Skeletal muscle cell (primary cell): Measurements from ENCODE around the gene HBG2.
"Not testable (repeated sequence)": the region's sequence is repeated elsewhere in the genome, so short reads cannot be mapped to it uniquely, and the experiment has no call there.

Source experiments
- DNase-seq: peaks from one replicate; pipeline ENCODE4 v3.0.0-alpha.2; 2010; ENCODE audit warnings: low read depth
- H3K4me3 ChIP-seq: 2 replicates; pipeline ENCODE4 v1.5.1; 2011; ENCODE audit warnings: low read depth, mild to moderate bottlenecking, control low read depth, low read length, moderate library complexity

The HBG2 gene

GRCh38 chr11:5283882-5284281, 29.3 kb upstream of the HBG2 start:
- DNase-seq = no peak
- H3K4me3 ChIP-seq = no peak overlapping the region

DNA sequence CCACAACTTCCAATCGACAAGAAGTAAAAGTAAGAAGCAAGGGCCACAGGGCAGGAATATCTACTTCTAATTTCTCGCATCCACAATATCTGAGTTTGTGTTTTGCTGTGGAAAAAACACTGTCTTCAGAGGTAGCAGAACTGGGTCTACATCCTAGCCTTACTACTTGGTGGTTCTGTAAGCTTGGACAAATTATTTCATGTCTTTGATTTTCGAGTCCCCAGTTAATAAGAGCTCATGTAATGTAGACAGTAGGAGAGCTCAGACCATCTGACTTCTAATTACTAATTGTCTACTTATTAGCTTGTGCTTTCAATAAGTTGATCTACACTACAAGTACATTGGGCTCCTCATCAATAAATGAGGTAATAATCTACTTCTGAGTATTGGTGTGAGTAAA, 28.5 kb upstream of the HBG2 start:
- H3K4me3 ChIP-seq = no peak overlapping the region
- DNase-seq = no peak

GRCh38 chr11:5282628-5283027, 28.0 kb upstream of the HBG2 start:
- DNase-seq = no peak
- H3K4me3 ChIP-seq = no peak overlapping the region

DNA sequence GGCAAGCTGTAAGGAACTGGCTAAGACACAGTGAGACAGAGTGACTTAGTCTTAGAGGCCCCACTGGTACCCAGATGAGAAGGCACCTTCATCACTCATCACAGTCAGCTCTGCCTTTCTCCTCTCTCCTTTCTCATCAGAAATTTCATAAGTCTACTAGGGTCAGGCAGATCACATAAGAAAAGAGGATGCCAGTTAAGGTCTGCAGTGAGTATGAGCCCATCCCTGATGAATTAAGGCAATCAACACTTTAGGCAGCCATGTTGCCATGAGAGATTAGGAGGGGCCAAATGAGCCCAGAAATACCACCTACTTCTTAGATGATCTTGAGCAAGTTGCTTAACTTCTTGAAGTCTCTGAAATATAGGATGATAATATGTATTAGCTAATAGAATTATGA, 27.0 kb upstream of the HBG2 start:
- DNase-seq = no peak

DNA sequence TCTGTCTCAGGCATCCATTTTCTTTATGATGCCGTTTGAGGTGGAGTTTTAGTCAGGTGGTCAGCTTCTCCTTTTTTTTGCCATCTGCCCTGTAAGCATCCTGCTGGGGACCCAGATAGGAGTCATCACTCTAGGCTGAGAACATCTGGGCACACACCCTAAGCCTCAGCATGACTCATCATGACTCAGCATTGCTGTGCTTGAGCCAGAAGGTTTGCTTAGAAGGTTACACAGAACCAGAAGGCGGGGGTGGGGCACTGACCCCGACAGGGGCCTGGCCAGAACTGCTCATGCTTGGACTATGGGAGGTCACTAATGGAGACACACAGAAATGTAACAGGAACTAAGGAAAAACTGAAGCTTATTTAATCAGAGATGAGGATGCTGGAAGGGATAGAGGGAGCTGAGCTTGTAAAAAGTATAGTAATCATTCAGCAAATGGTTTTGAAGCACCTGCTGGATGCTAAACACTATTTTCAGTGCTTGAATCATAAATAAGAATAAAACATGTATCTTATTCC, 26.1 kb upstream of the HBG2 start:
- no peak overlapping the region for H3K4me3 ChIP-seq
- DNase-seq = peak; percentile 98

More for the DNA sequence above, 27.0 kb upstream of the HBG2 start:
- H3K4me3 ChIP-seq = no peak overlapping the region

GRCh38 chr11:5279471-5280090, 25.0 kb upstream of the HBG2 start:
- H3K4me3 ChIP-seq = no peak overlapping the region
- DNase-seq = no peak

DNA sequence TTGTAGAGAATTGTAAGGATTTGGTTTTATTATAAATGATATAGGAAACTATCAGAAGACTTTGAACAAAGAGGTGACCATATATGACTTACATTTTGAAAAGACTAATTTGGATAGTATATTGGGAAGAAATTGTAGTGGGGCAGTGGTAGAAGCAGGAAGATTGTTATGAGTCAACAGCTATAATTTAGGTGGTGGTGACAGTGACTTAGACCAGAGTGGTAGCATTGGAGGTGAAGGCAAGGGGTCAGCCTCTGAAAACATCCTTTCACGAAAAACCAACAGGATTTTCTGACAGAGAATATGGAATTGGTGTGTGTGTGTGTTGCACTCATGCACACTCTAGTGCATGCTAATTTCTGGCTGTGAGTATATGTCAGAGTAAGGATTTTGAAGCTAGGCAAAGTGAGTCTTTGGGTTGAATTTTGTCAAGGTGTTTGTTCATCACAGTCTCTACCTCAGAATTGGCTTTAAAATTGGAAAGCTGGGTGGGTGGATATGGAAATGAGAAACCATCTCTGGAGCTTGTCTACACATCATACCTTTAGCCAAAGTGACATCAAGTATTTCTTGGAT, 23.3 kb upstream of the HBG2 start:
- no peak overlapping the region for H3K4me3 ChIP-seq
- DNase-seq = no peak

DNA sequence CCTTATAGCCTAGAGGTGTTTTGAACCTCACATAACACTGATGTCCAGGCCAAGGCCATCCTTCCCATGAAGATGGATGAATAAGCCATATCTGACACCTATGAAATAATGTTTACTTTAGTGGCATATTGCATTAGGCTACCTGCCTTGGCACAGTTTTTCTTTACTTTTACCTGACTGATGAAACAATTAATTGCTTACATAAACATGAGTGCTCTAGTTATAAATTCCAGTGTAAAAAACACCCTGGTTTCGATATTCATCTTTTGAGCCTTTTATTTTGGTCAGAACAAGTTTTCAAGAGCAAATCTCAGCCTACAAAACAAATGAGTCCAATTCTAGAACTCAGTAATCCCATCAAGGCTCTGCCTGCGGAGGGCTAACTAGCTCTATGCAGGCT, 22.1 kb upstream of the HBG2 start:
- DNase-seq = no peak

DNA sequence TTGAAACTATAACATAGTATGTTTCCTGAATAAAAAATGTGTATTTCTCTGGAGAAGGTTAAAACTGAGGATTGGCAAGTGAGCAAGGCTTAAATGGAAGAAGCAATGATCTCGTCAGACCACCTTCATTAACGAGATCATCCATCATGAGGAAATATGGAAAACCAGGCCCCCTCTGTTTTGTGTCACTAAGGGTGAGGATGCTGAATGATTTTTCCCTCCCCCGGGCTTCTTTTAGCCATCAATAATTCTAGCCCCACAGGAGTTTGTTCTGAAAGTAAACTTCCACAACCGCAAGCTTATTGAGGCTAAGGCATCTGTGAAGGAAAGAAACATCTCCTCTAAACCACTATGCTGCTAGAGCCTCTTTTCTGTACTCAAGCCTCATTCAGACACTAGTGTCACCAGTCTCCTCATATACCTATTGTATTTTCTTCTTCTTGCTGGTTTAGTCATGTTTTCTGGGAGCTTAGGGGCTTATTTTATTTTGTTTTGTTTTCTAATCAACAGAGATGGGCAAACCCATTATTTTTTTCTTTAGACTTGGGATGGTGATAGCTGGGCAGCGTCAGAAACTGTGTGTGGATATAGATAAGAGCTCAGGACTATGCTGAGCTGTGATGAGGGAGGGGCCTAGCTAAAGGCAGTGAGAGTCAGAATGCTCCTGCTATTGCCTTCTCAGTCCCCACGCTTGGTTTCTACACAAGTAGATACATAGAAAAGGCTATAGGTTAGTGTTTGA, 21.0 kb upstream of the HBG2 start:
- no peak for DNase-seq
- no peak overlapping the region for H3K4me3 ChIP-seq

More for the DNA sequence above, 22.1 kb upstream of the HBG2 start:
- no peak overlapping the region for H3K4me3 ChIP-seq

GRCh38 chr11:5274395-5274794, 19.8 kb upstream of the HBG2 start:
- no peak overlapping the region for H3K4me3 ChIP-seq
- no peak for DNase-seq

- no peak for DNase-seq
- no peak overlapping the region for H3K4me3 ChIP-seq
Observed at GRCh38 chr11:5272395-5273017, 17.9 kb upstream of the HBG2 start.

GRCh38 chr11:5269715-5270147, 15.2 kb upstream of the HBG2 start, which contains the start of gene HBE1:
Gene HBE1, minus strand, starts transcription at chr11:5269945. Its CDS starts 55 bp downstream, at chr11:5269890.
- H3K4me3 ChIP-seq = no peak within 1 kb of the TSS
- DNase-seq = no peak

GRCh38 chr11:5267033-5267563, 12.5 kb upstream of the HBG2 start:
- DNase-seq = no peak
- no peak overlapping the region for H3K4me3 ChIP-seq

- DNase-seq = no peak
- H3K4me3 ChIP-seq = no peak overlapping the region
Observed at GRCh38 chr11:5266609-5267008, 12.0 kb upstream of the HBG2 start.

DNA sequence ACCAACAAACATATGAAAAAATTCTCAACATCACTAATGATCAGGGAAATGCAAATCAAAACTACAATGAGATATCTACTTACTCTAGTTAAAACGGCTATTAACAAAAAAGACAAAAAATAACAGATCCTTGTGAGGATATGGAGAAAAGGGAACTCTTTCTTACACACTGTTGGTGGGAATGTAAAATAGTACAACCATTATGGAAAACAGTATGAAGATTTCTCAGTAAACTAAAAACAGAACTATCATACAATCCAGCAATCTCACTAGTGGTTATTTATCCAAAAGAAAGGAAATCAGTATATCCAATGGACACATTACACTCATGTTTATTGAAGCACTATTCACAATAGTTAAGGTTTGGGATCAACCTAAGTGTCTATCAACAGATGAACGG, 11.3 kb upstream of the HBG2 start:
- DNase-seq = no peak
- H3K4me3 ChIP-seq = no peak overlapping the region

- H3K4me3 ChIP-seq = no peak overlapping the region
- no peak for DNase-seq
Observed at GRCh38 chr11:5258543-5259262, 4.1 kb upstream of the HBG2 start.

DNA sequence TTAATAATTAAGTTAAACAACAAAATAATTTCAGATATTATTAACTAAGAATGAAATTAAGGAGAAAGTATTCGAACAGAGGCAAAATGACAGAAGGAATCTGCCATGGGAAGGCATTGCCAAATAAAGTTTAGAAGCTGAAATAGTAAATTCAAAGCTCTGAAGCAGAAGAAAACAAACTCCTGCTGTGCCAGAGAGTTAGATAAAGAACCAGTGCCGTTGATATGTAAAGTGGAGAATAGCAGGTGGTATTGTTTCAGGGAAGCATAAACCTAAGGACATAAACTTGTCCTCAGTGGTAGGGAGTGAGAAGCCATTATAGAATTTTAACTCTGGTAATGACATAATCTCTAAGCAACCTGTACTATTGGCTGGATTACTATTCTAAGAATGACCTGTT, 2.7 kb upstream of the HBG2 start:
- no peak for DNase-seq
- H3K4me3 ChIP-seq = no peak overlapping the region

DNA sequence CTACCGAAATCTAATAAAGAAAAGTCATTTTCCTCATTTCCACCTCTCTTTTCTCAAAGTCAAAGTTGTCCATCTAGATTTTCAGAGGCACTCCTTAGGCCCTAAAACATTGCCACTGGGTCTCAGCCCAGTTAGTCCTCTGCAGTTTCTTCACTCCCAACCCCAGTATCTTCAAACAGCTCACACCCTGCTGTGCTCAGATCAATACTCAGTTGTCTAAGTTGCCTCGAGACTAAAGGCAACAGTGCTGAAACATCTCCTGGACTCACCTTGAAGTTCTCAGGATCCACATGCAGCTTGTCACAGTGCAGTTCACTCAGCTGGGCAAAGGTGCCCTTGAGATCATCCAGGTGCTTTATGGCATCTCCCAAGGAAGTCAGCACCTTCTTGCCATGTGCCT, 558 bp downstream of the HBG2 start:
- H3K4me3 ChIP-seq, DNase-seq: not testable (repeated sequence)

- not testable (repeated sequence) for DNase-seq, H3K4me3 ChIP-seq
Observed at GRCh38 chr11:5253440-5253839, 1.1 kb downstream of the HBG2 start.
